Retina (tissue), 1 donor: ENCODE measurements around the gene LHFPL2.

Experiments used
- DNase-seq: peaks from one replicate; pipeline ENCODE4 v3.0.0-alpha.2; 2016

The LHFPL2 gene

DNA sequence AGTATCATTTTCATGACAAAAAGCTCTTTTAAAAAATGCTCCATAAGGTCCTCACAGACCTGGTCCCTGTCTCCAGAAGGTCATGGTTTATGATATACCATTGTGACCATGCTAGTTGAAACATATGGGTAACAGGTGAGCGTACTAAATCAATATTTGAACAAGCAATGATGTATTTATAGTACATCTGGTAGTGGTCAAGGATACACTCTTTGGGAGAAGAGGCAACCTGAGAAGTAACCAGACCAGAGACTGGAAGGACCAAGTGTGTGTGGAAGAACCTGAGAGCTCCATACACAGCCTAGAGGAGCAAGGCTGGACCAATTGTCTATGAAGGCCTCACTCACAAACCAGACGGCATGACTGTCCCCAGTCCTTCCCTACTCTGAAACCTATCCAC lies 55.1 kb downstream of the LHFPL2 start:
- no peak for DNase-seq

DNA sequence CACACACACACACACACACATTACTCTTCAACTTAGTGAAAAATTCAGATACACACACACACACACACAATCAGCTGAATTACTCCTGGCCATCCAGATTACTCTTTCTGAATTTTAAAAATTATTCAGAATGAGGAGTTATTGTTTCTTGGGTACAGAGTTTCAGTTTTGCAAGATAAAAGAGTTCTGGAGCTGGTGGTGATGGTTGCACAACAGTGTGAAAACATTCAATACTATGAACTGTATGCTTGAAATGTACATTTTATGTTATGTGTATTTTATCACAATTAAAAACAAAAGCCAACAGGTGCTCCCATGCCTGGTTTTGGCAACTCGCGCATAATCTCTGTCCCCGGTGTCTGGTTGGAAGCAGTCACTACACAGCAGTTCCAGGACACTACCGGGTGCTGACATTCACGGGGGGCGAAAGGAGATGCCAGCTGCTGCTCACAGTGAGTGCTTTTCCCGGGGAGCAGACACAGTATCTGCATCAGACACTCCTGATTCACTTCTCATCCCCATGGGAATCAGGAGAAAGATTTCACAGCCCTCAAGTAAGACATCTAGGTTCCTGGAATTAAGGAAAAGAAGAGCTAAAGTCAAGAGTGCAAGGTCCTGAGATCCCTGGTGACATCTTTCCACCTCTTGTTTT lies 55.7 kb downstream of the LHFPL2 start:
- DNase-seq = no peak

DNA sequence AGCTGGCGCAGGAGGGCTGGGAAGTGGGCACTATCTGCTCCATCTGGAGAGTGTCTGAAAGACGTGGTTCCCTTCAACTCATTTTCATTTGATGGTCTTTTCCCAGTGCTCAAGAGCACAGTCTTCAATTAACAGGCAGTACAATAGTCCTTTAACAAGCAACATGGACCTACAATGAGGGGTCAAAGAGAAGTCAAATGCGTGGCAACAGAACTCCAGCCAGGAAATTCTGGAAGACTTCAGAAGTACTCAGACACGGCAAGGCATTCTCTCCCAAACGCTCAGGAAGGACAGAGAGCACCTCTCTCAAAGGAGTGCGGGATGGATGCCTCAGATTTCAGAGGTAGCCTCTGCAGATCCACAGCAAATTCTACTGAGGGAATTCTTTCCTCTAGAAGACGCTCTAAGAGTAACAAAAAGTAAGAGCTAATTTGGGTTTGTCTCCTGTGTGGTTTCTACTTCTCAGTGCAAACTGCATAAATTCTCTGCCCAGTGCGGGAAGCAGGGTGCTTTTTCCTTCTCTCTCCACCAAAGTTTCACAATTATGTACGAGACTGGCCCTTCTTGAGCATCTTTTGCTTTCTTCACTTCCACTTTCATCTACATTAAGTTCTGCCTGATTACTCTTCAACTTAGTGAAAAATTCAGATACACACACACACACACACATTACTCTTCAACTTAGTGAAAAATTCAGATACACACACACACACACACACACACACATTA lies 56.4 kb downstream of the LHFPL2 start:
- DNase-seq = no peak

DNA sequence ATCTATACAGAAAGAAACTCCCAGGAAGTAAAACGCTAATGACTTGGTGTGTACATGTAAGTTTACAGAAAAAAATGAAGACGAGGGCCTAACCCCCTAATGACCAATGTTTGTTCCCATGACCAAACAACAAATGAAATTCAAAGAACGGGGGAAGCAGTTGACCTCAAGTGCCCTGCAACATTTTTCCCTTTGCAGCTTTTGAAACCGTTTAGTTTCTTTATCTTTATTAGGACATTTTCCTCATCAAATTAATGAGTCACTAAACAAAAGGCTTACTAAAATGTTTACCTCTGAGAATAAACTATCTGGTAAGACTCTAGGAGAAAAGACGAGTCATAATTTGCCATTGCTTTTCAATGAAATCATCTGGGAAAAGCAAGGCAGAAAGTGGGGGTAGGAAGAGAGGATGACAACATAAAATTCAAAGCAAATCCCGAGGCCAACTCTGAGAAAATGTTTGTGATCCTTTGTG lies 57.4 kb downstream of the LHFPL2 start:
- no peak for DNase-seq

DNA sequence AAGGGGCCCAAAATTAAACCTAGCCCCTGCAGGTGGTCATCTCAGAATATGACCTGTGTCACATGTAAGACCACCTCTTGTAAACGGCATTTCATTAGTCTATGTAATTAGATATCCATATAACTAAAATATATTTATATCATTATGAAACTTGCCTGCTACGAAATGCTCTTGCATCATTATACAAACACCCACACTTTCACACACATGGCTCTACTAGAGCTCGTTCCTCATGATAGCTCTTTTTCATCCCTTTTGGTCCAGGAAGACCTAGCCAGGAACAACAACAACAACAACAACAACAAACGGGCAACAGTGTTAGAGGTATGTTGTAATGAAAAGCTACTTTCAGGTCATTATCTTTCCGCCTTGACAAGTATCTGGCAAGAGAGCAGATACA lies 58.6 kb downstream of the LHFPL2 start:
- no peak for DNase-seq

DNA sequence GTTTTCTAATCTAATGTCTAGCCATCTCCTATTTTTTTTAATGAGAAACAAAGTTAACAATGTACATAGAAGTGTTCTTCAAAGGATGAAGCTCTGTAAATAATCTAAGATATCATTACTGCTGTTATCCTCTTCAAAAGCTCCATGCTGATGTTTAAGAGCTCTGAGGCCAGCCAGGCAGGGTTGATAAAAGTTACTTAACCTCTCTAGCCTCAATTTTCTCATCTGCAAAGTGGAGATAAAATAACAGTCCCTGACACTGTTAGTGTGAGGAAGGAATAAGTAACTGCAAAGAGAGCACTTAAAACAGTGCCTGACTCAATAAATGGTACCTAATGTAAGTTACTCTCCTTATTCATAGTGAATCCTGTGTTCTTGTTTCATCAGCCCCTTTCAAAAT lies 60.1 kb downstream of the LHFPL2 start:
- no peak for DNase-seq

DNA sequence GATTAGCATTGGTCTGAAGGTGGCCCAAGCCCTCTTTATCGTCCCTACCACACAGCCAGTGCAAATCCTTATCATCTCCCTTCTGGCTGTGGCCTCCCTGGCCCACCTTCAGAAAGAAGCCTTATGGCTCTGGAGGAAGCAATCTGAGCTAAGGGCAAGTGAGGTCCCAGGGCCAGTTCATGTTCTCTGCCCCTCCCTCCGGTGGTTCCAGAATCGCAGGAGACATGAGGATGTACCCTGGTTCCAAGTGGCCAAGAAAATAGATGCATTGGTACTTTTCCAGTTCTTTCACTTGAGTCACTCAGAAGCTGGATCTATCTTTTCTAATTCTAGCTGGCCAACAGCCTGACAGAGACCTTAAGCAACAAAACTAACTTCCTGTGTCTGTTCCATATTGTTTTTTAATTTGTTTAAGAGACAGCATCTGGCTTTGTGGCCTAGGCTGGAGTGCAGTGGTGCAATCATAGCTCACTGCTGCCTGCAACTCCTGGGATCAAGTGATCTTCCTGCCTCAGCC lies 60.7 kb downstream of the LHFPL2 start:
- no peak for DNase-seq

DNA sequence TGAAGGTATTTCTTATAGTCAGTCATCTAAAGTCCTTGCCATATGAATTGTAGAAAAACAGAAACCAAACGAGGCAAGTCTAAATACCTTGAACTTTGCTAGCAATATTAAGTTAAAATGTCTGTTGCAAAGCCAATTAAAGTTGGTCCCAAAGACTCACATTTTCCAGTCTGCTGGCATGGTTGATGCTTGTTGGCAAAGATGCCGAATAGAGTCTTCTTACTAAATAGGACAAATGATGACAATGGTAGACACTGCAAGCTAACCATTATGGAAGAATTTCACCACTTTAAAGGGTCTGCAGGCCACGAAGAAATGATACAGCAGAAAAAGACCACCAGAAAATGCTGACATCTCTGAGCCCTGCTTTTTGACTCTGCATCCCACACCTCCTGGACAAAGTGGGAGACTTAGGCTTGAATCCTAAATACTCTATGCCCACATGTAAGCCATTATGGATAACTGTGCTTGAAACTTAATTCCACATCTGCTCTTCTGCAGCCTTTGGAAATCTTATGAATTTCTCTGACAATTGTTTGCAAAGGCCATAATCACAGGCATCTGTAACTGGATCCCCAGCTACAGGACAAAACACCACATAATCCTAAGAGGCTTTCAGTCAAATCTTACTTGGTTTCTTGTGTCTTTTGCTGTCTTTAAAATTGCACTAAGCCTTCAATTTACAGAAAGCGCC lies 61.3 kb downstream of the LHFPL2 start:
- DNase-seq = no peak

DNA sequence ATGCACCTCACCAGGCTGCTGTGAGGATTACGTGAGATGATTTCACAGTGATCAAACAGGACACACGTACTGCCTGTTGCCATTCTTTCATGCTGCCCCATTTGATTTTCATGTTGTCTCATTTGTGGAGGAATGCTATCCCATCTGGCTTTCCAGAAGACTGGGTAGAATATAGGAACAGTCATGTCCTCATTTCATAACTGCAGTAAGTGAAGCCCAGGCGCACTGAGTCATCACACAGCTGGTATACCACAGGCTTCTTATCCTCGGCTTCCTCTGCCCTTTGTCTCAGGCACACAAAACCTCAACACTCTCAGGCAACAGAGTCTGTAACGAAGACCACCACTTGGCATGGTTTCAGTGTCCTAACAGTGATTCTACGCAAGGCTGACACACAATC lies 62.3 kb downstream of the LHFPL2 start:
- DNase-seq = no peak

DNA sequence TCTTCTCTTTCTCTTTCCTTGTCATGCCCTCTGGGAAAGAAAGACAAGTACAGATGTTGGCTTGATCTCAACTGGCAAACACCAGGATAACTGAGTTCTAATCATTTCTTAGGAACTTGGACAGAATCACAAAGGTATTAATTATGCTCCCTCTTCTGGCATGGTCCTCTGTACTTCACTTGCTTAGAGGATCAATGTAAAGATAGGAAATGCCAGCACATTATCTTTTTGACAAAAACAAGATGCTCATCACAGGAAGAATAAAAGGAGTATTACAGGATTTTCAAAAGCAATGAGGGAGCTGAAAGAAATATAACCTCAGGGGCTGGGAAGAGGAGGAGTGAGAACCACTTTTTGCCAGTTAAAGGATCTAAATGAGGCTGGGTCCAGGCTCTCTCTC lies 70.6 kb downstream of the LHFPL2 start:
- no peak for DNase-seq

DNA sequence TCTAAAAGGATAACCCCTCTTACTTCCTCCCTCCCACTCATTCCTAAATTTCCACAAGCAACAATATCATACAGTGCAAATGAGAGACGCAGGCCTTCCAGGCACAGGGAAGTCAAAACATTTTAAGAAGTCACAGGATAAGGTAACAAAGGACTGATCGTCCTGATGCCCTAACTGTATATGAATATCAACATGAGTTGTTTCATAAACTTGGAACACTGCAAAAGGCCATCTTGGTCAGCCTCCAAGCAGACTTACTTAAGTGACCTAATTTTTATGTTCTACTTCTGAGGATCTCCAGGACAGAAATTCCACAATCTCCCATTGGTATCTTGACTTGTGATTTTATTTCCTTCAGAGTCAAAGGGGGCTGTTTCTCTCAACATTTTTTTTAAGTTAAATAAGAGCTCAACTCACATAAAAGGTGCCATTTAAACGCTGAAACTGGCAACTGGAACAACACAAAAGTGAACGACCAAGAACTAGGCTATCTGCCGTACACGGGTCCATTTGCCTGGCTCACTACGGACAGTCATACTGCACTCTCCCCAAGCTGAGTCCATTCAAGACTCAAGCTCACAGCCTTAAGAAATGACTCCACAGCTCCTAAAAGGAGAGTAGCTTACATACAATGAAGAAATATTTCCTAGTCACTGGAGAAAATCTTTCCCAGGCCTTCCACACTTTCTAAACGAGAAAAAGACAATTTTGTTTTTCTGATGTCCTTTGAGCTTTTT lies 71.3 kb downstream of the LHFPL2 start:
- no peak for DNase-seq

DNA sequence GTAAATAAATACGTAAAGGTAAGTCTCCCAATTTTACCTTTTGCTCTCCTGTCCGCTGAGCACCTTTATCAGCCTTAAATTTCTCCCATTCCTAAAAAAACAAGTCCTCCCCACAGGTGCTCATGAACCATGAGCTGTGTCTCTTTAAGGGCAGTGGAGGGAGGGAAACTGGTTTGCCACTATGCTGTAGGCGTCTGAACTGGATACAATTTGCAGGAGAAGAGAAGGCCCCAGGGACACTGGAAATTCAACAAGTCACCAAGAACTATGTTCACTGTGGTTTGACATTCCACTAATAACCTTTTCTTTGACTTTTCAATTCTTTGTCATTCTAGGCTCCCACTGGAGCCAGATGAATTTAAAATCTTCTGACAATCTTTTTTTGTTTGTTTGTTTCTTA lies 72.2 kb downstream of the LHFPL2 start:
- DNase-seq = no peak

DNA sequence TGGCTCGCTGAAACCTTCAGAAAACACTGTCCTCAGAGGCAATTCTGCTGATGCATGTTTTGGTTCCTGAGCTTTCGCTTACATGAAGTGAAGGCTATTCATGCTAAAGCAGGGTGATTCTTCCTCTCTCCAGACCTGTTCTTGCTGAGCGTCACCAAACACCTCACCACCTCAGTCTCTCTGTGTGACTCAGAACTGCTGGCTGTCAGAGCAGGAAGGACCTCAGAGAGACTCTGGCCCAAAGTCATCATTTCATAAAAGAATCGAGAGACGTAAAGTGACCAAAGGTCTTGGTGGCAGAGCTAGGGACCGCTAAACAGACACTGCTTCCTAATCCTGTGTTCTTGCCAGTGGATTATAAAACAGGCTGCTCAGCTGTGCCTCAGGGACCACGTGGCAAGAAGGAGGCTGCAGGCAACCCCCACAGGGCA lies 73.8 kb downstream of the LHFPL2 start:
- no peak for DNase-seq

DNA sequence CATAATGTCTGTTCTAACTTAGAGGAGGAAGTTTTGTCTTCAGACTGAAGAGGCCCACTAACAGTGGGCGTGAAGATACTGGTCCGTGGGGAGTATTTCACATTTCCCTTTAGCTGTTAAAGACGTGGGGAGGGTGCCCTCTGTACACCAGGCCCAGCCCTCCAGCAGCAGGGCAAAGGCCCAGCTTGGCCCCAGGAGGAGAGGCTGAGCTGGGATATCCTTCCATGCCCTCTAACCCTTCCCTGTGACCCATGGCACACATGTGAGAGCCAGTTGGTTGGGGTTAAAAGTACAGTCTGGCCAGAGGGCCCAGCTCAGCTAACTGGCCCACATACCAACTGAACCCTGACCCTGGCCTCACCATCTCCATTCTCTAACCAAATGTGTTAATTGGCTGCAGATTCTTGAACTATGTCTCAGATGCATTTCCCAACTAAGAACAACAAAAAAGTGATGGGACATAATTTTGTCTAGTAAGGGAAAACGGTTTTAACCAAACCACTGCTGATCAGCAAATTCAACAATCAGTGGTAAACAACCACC lies 74.4 kb downstream of the LHFPL2 start:
- no peak for DNase-seq

DNA sequence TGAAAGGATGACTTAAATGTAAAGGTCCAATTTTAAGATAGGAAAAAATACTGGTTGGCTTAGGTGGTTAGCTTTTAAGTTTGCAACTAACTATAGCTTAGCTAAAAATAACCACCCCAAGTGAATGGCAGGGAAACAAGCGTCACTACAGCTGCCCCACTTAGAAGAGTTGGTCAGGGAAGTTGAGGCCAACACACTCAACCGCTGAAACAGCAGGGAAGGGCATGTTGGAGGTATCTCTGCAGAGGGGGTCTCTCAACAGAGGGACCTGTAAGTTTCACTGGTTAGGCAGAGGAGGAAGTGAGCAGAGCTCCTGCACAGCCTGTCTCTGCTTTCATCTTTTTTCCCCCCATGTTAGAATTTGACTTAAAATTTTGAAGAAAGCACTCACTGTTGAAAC lies 75.3 kb downstream of the LHFPL2 start:
- no peak for DNase-seq

DNA sequence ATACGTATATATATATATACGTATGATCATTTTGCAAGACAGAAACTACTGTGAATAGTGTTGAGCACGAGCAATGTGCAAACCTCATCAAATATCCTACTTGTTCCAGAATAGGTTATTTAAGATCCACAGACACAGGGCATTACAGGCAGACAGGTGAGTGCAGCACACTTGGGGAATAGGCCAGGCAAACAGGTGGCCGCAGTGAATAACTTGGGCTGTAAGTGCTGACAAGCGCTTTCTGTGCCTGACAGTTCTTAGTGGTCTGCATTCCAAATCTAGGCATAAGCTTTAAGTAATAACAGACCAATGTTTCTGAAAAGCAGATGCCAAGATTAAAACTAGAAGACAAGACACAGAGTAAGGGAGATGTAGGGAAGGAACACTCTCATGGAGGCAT lies 77.9 kb downstream of the LHFPL2 start:
- no peak for DNase-seq

DNA sequence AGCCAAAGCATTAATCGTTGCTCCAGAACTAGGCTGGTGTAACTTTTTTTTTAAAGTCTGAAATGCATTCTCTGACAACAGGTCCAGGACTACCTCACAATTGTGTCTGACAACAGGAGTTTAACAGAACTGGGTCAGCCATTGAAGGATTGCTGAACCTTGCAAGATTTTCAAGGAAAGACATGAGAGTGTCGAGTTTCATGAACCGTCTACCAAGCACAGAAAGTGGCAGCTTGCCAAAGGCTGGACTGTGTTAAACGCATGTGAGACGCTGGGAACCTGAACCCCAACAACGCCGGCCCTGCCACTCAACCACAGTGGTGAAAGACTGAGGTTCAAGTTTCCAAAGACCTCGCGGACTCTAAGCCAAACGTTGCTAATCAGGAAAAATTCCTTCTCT lies 79.1 kb downstream of the LHFPL2 start:
- peak; percentile 58 for DNase-seq

DNA sequence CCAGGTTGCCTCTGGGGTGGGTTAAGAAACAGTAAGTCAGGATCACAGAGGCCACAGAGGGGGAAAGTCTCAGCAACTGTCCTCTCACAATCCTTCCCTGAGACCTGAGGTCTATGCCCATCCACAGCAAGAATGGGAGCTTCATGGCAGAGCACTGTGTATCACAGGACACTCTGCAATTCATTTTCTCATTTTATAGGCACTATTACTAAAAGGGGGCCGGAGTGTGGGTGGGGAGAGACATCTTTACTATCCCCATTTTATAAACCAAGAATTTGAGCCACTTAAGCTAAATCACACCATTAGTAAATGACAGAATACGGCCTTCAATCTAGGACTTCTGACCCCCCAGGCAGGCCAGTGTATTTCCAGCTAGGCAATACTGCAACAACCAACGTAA lies 79.9 kb downstream of the LHFPL2 start:
- DNase-seq = no peak

DNA sequence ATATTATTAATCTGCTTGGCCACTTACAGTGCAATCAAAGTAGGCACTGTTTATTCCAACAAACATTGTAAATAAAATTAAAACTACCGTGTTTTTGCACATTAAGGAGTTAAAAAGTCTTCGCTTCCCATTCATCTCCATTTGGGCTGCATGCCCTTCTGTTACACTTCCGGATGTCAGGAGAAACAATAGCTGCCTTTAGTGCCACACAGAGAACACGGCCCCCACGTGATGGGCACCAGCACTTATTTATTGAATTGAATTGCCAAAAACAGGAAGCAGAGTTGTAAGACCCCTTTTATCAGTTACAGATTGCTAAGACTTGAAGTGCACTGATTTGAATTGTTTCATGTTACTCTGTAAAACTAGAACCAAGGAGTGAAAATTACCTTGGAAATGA lies 80.4 kb downstream of the LHFPL2 start:
- DNase-seq = no peak

DNA sequence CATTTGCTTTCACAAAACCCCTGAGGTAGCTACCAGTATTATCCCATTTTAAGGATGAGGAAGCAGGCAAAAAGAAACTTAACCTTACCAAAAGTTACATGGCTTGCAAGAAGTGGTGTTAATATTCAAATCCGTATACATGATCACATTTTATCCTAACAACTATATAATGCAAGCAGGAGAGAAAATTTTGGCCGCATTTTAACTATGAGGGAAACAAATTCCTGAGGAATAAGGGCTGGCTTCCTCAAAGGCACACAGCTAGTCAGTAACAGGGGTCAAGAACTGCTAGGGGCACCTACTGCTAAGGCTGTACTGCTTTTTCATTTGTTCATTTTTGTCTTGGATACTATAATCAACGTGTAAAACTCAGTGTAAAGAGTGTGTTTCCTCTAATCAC lies 81.0 kb downstream of the LHFPL2 start:
- no peak for DNase-seq

DNA sequence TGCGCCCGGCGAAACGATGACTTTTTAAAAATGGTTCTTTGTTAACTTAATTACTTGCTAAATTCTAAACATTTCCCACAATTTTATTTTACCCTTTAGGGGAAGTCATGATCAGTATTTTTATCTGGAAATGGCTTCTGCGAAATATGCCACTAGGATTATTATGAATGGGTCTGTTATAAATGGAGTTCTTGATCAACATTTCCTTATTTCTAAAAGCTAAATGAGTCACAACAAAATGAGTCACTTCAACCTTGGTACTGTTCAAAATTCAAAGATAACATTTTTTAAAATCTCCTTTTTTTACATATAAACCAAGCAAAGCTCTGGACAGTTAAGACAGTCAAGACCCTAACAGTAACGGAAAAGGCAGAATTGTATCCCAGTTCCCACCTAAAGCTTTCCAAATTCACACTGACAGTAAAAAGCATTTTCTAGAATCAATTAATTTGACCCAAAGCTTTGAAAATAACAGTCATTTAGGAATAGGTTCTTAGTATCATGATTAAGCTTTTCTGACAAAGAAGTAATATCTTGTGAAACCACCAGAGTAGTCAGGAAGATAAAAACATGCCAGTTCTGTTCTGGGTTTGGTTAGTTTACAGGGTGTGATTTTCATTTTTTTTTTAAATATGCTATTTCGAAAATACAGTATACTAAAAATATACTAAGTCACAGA lies 81.7 kb downstream of the LHFPL2 start:
- no peak for DNase-seq

DNA sequence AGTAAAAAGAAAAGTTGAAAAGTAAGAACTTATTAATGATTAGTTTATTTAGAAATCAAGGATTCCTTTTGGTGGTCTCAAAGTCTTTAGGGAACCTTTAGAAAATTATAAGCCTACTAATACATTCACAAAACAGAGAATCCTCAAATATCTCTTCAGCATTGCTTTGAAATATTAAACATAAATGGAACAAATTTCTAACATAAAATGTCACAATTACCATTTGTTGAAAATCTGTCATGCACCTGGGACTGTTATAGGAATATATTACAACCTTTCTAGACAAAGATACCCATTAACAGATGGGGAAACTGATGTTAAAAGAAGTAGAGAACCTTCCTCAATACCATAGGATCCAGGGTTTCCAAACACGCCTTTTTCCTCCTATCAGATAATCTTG lies 83.2 kb downstream of the LHFPL2 start:
- no peak for DNase-seq
